Activated T-helper 1 cell treated with anti-CD3 and anti-CD28 coated beads, Interleukin-2, amount 50 U/mL, for 16 hours (primary cell): ENCODE results near the gene ZBTB47.

Source experiments
- DNase-seq, 2 donors: peaks; one replicate each; pipeline ENCODE4 v3.0.0-alpha.2; 2020; ENCODE audit warnings: low read depth in 1 of 2, low spot score in 1 of 2

The ZBTB47 gene

DNA sequence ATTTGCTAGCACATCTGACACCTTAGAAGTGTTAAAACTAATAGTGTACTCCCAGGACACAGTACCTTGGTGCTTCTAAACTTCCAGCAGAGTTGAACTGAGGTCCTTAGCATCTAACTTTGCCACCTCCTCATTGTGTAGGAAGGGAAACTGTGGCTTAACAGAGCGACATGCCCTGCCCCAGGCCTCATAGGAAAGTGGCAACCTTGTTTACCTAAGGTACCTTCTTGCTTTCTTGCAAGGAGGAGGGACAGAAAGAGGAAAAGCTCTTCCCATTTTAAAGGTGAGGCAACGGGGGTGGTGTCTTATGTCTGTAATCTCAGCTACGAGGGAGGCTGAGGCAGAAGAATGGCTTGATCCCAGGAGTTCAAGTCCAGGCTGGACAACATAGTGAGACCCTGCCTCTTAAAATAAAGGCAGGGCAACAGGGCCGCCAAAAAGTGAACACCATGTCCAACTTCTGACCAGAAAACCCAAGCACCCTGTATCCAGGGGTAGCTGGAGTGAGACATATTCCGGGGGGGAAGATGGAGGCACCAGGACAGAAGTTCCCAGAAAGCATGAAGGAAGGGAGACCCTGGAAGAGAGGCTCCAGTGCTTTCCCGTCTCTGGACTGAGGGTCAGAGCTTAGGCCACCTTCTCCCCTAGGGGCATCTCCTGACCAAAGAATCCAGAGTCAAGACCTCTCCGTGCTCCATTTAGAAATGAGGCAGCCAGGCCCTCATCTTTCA is 31.3 kb downstream of the ZBTB47 start:
- no peak for DNase-seq

DNA sequence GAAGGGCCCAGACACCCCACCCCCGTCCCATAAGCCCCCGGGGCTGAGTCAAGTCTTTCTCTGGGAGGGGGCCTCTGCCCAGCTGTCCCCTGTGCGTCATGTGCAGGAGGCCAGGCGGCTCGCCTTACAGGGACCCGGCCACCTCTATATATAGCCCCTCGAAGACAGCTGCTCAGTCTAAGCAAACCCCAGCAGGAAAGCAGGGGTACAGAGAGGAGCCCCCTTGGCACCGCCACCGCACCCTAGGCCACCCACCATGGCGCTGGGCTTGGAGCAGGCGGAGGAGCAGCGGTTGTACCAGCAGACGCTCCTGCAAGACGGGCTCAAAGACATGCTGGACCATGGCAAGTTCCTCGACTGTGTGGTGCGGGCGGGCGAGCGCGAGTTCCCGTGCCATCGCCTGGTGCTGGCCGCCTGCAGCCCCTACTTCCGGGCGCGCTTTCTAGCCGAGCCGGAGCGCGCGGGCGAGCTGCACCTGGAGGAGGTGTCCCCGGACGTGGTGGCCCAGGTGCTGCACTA is 31.9 kb downstream of the ZBTB47 start, which contains the start of gene KLHL40:
Gene KLHL40 (plus strand): TSS at position 175 of the 519 bp plus-strand sequence. CDS start 82 bp downstream, at position 257.
- DNase-seq, result no peak

DNA sequence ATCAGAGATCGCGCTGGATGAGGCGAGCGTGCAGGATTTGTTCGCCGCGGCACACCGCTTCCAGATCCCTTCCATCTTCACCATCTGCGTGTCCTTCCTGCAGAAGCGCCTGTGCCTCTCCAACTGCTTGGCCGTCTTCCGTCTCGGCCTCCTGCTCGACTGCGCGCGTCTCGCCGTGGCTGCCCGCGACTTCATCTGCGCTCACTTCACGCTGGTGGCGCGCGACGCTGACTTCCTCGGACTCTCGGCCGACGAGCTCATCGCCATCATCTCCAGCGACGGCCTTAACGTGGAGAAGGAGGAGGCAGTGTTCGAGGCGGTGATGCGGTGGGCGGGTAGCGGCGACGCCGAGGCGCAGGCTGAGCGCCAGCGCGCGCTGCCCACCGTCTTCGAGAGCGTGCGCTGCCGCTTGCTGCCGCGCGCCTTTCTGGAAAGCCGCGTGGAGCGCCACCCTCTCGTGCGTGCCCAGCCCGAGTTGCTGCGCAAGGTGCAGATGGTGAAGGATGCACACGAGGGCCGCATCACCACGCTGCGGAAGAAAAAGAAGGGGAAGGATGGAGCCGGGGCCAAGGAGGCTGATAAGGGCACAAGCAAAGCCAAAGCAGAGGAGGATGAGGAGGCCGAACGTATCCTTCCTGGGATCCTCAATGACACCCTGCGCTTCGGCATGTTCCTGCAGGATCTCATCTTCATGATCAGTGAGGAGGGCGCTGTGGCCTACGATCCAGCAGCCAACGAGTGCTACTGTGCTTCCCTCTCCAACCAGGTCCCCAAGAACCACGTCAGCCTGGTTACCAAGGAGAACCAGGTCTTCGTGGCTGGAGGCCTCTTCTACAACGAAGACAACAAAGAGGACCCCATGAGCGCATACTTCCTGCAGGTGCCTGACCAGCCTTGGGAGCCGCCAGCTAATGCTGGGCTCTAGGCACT is 32.7 kb downstream of the ZBTB47 start:
- DNase-seq, result no peak

GRCh38 chr3:42686832-42687650 is 33.5 kb downstream of the ZBTB47 start:
- no peak for DNase-seq

DNA sequence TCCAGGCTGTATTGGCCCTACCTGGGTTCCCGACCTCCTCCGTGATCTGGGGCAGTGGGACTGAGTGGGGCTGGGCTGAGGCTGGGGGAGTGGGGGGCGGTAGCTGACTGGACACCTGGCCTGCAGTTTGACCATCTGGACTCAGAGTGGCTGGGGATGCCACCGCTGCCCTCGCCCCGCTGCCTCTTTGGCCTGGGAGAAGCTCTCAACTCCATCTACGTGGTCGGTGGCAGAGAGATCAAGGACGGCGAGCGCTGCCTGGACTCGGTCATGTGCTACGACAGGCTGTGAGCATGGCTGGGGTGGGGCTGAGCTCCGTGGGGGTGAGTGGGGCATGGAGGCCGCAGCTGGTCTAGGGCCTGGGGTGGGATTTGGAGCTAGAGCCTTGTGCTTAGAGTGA is 34.5 kb downstream of the ZBTB47 start:
- DNase-seq, result no peak

DNA sequence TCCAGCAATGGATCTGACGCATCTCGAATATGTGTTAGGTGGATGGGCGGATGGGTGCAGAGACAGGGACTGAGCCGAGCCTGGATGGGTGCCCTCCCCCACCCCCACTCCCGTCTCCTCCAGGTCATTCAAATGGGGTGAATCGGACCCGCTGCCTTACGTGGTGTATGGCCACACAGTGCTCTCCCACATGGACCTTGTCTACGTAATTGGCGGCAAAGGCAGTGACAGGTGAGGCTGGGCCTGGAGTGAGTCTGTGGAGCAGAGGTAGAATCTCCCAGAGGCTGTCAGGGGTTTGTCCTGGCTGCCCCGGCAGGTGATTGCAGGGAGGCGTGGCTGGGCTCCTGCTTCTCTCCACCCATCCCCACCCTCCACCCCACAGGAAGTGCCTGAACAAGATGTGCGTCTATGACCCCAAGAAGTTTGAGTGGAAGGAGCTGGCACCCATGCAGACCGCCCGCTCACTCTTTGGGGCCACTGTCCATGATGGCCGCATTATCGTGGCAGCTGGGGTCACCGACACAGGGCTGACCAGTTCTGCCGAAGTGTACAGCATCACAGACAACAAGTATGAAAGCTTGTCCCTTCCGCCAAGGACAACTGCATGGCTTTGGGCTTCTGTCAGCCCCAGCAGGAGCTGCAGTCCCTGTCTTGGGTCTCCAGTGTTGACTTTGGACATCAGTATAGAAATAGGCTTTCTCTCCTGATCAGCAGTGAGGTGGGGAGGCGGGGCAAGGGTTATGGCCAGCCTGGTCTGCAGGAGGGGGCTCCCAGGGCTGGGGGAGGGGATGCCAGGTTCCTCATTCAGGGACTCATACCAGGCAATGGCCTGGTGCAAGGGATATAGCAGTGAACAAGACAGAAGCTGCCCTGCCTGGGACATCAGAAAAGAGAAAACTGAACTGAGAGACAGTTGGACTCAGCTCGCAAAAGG is 35.3 kb downstream of the ZBTB47 start:
- DNase-seq, result no peak

GRCh38 chr3:42689421-42690014 is 36.0 kb downstream of the ZBTB47 start:
- DNase-seq, result no peak

GRCh38 chr3:42690191-42690590 is 36.7 kb downstream of the ZBTB47 start:
- no peak for DNase-seq

DNA sequence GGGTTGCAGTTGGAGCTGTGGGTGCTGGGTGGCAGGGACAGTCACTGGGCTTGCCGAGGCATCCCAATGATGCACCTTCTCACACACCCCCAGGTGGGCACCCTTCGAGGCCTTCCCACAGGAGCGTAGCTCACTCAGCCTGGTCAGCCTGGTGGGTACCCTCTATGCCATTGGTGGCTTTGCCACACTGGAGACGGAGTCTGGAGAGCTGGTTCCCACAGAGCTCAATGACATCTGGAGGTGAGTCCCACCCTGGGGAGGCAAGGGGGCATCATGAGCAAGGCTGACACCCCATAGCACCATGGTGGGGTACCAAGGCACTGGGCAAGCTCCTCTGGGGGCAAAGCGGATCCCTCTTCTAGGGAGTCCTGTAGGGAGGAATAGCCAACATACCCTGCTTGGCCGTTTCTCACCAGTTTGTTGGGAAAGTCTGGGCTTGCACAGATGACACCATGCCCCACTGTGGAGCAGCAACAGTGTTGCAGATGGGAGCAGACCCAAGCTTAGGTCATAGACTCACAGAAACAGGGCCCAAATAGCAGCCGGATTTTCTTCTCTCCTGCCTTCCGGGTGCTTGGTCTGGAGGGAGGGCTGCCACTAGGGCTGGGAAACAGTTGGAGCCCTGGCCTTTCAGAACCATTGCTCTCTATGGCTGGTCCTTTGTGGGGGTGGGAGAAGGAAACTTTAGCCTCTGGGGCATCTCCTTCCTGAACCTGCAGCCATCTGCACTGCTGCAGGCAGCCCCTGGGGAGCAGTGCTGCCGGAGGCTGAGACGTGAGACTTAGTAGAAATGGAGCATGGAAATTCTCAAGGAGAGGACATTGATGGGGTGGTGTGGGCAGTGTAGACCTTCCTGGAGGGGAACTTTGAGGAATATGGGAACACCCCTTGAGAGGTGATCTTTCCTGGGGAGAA is 37.5 kb downstream of the ZBTB47 start:
- no peak for DNase-seq

DNA sequence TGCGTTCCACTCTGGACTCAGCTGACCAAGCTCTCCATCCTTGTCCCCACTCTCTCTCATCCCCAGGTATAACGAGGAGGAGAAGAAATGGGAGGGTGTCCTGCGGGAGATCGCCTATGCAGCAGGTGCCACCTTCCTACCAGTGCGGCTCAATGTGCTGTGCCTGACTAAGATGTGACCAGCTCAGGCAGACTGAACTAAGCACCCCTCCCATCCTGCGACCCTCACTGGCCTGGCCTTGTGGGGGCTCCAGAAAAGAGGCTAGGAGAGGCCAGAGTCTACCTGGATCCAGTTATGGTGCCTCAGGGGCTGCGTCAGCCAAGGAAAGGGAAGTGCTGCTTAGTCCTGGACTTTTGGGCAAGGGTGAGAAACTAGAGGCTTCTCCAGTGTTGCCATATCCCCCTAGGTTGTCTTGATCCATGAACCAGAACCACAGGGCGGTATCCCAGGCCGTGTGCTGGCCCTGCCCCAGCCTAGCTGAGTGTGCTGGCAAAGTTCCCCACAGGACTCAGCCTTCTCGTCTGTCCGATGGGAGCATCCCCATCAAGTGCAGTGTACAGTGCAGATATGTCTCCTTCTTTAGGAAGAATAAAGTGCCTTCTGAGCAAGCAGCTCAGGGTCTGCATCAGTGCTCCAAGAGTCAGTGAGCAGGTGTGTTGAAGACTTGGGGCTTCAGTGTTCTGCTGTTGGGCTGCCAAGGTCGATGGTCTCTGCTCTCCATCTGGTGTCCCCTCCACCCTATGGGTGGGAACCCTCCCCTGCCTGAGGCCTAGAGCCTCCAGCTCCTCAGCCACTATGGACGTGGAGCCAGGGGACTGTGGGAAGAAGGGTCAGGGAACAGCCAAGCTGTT is 38.5 kb downstream of the ZBTB47 start:
- DNase-seq, result no peak

- no peak for DNase-seq
Measured at GRCh38 chr3:42692667-42693529, 39.4 kb downstream of the ZBTB47 start.

DNA sequence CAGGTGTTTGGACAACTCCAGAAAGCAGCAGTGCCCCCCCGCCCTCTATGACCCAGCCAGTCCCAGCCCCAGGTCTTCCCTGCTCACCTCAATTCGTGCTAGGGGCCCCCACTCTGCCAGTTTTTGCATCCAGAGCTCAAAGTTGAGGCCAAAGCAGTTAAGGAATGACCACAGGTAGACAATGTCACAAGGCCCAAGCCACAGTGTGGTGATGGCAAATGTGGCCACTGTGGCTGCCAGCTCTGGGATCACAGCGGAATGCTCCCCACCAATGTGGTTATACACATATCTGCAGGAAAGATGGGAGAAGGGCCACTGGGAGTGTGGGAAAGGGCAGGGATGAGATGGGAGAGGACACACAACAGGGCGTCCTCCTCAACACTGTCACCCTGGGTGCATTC is 40.0 kb downstream of the ZBTB47 start:
- DNase-seq, result no peak

GRCh38 chr3:42694366-42694765 is 40.9 kb downstream of the ZBTB47 start:
- DNase-seq, result no peak

DNA sequence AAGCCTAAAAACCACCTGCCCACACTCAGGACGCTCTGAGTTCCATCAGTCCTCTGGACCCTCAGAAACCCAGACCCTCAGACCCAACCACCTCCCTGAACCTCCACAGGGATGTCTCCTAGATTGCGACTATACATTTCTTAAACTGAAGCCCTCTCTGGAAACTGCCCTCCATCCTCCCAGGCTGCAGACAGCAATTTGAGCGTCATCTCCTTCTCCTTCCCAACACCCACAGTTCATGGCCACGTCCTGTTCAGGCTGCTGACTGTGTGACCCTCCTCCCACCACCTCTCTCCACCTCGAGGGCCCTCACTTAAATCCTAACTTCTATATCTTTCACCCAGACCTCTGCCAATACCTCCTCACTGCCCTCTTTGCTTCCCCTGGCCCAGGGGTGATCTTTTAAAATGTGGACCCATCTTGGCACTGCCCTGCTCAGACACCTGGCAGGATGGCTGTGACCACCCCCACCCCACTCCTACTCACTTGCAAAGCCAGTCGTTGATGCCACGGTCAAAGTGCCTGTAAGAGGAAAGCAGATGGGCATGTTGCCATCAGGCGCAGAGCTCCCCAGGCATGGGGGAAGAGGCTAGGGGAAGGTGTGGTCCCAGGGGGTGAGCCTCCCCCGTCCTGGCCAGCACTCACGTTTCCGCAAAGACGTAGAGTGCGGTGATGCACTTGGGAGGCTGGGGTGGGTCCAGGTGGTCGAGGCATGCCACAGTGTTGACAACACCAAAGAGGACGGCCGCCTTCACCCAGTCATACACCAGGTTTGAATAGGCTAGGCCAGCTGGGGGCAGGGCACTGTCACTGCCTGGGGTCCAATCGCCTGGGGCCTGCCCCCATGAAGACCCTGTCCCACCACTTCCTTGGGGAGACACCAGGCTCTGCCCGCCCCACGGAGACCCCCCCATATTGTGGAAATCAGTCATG is 43.1 kb downstream of the ZBTB47 start:
- DNase-seq, result no peak

DNA sequence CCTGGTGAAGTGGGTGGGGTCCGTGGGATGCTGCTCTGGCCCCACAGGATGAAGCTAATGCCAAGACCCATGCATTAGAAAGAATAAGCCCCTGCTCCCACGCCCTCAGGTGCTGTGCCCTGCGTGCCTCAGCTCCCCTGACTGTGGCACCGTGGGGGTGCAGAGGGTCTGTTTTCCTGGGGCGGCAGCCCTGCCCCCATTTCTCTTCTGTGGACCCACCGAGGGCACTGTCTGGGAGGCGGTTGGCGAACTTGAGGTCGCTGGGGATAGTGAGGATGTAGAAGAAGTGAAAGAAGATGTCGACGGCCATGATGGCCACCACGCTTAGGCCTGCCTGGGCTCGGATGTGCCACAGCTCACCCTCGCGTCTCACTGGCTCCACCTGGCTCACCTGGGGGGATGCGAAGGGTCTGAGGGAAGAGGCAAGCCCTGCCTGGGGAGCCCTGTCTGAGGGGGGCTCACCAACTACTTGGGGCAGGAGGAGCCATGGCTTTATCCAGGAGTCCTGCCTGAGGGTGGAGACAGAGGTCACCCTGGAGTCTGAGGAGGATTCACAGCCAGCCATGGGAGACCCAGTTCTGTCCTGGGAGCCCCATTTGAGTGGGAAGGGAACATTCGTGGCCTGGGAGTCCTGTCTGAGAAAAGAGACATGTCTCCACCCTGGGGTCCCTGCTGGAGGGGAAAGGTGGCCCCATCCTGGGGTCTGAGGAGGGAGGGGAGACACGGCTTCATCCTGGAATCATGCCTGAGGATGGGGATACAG is 44.0 kb downstream of the ZBTB47 start:
- no peak for DNase-seq
